HG03108 (cell line): ENCODE results near the gene MOG.

Experiments
- ATAC-seq: cut with Tn5 transposase; IDR thresholded peaks from one replicate; pipeline ENCODE4 v1.9.1; 2021; ENCODE audit warnings: moderate library complexity; ENCODE audit not compliant: unreplicated experiment

MOG gene

GRCh38 chr6:29674008-29674407 is 17.1 kb downstream of the MOG start:
- ATAC-seq, result no peak

- ATAC-seq, result no peak
Observed at GRCh38 chr6:29675561-29675960, 18.7 kb downstream of the MOG start.

DNA sequence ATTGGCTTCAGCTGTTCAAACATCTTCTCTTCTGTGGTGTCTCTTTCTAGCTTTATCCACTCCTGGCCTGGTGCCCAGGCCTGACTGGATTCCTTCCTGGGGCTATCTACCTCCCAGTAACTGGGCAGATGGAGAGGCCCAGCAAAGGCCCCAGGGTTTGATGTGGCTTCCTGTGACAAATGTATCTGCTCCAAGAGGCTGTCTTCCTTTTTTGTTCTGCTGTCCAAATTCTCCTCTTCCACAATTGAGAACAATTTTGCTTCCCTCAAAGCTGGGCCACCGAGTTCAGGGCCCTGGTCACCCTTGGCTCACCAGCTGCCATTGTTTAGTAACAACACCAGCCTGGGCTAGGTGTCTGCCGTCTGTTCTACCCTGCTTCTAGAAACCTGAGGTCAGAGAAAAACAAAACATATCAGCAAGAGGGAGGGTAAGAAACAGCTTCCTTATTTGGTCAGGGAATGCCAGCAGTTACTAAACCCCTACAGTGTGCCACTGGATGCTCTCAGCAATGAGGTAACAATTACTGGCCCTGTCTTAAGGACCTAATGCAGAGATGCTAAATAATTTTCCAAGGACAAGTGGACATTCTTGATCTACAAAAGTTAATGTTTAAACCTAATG is 20.2 kb downstream of the MOG start:
- no peak for ATAC-seq

- ATAC-seq, result no peak
Observed at GRCh38 chr6:29678114-29678513, 21.2 kb downstream of the MOG start.

- no peak for ATAC-seq
Observed at GRCh38 chr6:29679962-29680361, 23.1 kb downstream of the MOG start.

DNA sequence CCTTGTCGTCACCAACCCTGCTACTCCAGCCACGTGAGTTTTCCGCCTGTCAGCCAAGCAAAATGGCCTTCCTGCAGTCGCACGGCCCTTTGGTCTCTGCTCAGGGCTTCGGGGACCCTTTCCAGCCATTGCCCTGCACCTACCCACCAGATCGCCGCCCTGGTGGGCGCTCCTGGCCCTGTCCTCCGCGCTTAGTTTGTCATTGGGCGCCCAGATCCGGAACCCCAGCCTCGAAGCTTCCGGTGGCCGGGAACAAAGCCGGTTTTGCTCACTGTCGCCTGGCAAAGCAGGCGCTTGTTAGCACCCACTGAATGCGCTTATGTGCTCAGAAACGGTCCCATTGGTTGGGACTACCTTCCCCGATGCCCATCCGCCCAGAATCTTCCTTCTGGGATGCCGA is 23.5 kb downstream of the MOG start:
- no peak for ATAC-seq

DNA sequence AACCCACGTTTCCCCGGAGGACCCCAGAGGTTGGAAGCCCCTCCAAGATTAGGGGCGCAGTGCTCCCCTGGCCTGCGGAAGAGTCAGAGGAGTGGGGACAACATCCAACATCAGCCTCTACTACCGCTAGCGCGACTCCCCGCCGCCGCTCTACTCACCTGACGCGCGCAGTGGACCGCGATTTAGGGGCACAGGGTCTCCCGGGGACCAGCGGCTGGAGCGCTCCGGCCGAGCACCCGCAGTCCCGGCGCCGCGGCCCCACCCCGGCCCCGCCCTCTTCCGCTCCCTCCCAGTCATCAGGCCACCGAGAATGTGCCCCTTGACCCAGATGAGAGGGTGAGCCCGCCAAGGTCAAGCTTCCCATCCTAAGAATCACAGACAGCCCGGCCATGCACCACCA is 24.0 kb downstream of the MOG start, which contains the start of gene ZFP57:
TSS of gene ZFP57 (minus strand) at position 249 of the 400 bp plus-strand sequence. CDS start 4,149 bp downstream, outside the sequence.
- no peak for ATAC-seq

DNA sequence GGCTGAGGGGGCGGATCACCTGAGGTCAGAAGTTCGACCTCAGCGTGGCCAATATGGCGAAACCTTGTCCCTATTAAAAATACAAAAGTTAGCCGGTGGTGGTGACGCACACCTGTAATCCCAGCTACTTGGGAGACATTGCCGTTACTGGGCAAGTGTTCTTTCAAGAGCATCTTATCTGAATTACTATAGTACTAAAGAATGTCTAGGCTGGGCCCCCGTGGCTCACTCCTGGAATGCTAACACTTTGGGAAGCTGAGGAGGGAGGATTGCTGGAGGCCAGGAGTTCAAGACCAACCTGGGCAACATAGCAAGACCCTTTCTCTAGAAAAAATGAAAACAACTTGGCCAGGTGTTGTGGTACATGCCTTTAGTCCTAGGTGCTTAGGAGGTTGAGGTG is 24.9 kb downstream of the MOG start:
- no peak for ATAC-seq

DNA sequence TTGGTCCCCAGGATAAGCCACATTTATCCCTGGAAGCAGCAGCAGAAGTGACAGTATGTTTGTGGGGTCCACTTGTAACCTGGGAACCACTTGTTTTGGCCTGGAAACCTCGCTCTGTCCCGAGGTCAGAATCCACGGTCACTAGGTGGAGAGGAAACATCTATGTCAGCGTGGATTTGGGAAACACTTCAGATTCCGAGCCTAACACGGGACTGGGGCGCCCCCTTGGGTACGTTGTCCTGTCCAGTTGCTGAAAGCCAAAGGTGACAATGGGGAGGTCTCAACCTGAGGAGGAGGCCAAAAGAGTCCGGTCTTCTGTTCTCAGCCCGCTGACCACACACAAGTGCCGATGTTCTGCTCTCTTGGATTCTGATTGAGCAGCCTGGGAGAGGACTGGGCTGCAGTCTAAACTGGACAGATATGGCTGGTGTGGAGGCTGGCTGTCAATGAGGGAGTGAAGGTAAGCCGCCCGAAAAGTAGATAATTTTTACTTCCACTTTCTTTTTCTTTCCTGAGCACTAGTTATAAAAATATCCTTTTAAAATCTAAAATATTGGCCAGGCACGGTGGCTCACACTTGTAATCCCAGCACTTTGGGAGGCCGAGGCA is 28.9 kb downstream of the MOG start:
- no peak for ATAC-seq

DNA sequence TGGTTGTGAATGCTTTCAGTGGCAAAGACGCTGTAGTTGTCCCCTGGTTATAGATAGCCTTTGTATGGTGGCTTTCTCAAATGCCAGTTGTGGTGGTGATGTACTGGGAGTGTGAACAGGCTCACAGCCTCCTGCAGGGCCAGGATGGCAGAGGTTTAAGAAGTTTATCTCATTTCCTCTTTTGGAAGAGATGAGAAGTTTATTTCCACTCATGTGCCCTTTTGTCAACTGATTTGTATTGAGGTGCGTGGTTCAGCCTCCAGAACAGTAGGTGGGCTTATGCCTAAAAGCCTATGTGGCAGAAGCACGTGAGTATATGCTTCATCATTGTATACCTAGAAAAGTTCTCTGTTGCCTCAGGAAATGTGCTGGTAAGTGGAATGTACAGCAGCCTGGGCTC is 37.7 kb downstream of the MOG start:
- ATAC-seq, result no peak

- ATAC-seq, result no peak
Observed at GRCh38 chr6:29696147-29697125, 39.5 kb downstream of the MOG start.

- no peak for ATAC-seq
Observed at GRCh38 chr6:29702519-29703103, 45.7 kb downstream of the MOG start.

GRCh38 chr6:29705389-29706231 is 48.7 kb downstream of the MOG start:
- ATAC-seq, result no peak

DNA sequence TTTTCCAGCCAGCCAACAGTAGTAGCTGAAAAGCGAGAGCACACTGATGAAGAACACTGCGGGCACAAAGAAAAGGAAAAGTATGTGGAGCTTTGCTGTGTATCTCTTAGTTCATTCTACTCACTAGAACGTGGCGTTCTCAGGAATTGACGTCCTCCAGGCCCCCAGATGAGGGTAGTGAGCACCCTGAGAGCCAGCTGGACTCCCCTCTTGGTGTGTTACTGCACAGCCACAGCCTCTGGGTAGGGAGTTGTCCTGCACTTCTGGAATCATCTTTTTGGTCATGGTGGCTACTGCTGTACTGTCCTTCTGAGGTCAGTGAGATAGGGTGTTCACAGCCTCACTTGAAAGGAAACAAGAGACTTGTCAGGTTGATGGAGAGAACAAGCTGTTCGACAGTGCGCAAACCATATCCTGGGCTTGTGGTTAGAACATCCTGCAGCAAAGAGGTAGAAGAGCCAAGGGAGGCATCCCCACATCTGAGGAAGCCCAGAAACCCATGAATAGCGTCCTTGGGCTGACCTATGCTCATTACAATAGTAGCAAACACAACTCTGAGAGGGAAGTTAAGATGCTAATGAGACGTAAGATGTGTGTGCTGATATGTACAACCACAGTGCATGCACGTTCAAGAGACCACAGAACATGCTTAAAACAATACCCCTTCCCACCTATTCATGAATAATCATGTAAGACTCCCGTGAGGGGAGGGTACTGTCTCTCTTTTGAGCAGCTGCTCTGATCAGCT is 51.7 kb downstream of the MOG start:
- no peak for ATAC-seq

GRCh38 chr6:29709188-29709587 is 52.3 kb downstream of the MOG start:
- ATAC-seq, result no peak

DNA sequence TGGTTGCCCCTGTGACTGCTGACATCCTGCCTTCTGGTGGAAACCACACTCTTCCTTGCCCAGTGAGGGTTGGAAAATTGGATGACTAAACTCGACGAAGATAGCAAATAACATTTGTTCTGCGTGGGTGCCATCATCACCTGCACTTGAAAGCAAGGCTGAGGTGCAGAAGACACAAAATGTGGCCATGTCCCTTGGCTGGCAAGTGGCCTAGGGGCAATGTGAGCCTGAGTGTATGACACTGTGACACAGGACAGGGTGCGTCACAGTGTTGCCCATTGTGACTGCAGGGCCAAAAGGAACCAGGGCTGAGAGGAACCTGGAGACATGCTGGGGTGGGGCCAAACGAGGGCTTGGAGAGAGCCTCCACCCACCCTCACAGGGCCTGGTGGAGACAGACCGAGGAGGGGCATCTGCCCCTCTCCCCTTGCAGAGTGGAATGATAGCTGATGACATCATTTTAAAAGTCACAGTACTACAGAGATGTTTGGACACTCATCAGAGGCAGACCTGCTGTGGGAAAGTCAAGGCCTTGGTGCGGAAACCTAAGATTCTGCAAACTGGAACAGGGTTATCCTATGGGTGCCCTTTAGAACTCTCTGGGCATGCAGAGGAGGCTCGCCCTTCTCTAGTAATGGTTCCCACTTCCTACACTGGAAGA is 53.5 kb downstream of the MOG start:
- ATAC-seq, result no peak

DNA sequence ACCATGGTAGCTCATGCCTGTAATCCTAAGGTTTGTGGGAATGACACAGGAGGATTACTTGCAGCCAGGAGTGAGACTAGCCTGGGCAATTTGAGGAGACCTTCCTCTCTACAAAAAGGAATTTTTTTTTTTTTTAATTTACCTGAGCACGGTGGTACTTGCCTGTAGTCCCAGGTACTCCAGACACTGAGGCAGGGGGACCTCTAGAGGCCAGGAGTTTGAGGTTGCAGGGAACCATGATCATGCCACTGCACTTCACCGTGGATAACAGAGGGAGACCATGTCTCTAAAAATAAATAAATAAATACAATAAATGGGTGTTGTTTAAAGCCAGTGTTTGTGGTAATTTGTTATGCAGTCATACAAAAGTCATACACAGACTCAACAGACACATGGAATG is 64.0 kb downstream of the MOG start:
- no peak for ATAC-seq
